GM19395 (cell line): ENCODE measurements around the gene SIMC1.
"Not testable (repeated sequence)": the region's sequence is repeated elsewhere in the genome, so short reads cannot be mapped to it uniquely, and the experiment has no call there.

Source experiments
- ATAC-seq: cut with Tn5 transposase; IDR thresholded peaks from one replicate; pipeline ENCODE4 v1.9.1; 2021; ENCODE audit warnings: mild to moderate bottlenecking, moderate library complexity; ENCODE audit not compliant: unreplicated experiment

The SIMC1 gene

DNA sequence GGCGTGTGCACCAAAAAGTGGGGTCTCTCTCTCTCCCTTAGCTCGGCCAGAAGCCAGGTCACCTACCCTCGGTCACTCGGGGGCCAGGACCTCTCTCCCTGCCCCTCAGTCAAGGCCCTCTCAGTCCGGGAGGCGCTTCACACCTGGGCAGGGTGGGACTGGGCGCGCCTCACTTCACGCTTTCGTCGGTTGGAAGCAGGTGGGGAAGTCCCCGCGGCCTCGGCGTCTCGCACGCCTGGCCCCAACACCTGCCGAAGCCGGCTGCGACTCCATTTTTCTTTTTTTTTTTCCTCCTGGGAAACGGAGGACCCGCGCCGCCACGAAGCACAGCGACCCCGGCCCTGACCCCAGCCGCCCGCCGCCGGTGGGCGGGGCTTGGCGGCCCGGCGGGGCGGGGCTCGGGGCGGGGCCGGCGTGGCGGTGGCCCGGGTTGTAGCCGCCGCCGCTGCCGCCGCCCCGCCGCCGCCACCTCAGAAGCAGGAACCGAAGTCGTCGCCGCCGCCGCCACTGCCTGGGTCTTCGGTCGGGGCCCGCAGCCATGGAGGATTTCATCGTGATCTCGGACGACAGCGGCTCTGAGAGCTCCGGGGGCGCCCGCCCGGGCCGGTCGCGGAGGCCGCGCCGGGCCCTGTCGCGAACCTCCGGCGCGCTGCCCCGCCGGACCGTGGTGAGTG, at the start of gene SIMC1:
TSS of gene SIMC1 (plus strand) at position 454 of the 674 bp plus-strand sequence. CDS start at position 539, 85 bp downstream.
- peak; percentile 67 for ATAC-seq

DNA sequence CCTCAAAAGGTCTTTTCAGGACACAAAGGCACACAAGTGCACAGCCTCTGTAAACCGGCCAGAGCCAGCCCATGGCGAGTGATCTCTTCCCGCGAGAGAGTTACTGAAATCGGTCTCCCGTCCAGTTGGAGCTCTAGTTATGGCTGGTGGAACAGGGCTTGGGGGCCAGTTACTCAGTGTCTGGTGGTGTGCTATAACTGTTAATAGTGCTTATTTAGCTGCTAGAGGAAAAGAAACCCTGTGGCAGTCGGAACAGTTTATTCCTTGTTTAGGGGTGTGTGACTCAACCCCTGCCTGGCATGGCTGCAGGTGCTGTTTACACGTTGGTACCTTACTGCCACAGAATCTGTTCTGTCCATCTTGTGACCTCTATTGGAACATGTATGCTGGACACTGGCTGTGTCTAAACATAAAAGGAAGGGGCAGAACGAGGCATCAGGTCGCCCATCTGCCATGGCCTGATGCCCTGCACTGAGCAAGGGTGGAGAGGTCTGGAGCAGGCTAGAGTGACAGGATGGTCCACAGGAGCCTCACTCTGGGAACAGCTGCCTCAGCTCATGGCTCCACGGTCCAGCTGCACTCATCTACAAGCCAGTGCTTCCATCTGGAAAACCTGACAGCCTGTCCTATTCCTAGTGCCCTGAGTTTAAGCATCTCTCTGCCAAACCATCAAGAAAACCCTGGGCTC, 49.6 kb upstream of the SIMC1 start:
- no peak for ATAC-seq

DNA sequence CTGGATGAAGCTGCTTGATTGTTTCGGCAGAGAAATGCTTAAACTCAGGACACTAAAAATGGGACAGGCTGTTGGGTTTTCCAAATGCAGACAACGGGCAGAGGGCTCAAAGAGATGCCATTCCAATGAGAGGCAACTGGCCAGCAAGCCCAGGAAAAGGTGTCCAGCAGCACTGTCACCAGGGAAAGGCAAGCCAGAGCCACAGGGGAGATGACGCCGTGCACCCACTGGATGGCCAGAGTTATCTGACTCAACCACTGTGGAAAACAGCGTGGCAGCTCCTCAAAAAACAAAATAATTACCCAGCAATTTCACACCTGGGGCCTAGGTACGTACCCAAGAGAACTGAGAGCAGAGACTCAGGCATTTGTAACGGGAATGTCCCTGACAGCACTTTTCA, 48.4 kb upstream of the SIMC1 start:
- no peak for ATAC-seq

DNA sequence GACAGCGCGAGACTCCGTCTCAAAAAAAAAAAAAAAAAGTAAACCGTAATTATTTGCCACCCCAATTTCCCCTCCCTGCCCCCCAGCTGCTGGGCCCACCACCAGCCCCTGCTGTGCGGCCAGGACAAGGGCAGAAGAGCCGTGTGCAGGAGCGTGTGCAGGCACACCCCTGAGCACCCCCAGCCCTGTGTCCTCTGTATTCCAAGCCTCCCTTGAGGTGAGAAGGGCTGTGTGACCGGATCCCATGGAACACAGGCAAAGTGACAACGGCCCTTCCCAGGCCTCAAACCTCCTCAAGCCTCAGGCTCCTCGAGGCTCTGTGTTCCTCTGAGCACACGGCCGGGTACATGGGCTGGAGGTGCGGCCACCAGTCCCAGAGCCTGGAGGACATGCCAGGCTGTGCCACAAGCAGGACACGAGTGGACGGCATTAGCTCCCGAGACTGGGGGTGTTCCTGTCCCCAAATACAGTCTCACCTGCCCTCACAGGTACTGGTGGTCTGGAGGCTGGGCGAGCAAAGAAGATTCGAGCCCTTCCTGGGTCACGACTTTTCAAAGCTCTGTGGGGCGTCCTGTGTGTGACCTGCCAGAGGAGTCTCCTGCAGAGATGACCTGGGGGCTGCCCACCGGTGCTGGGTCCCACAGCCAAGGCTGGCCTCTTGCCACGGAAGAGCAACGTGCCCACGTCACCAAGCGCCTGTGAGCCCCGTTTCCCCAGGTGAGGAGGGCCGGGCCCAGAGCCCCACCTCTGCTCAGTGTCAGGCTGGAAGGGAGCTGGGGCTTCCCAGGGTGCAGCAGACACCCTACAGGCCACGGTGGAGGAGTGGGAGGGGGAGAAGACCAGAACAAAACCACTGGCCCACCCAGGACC, 47.1 kb upstream of the SIMC1 start:
- no peak for ATAC-seq

DNA sequence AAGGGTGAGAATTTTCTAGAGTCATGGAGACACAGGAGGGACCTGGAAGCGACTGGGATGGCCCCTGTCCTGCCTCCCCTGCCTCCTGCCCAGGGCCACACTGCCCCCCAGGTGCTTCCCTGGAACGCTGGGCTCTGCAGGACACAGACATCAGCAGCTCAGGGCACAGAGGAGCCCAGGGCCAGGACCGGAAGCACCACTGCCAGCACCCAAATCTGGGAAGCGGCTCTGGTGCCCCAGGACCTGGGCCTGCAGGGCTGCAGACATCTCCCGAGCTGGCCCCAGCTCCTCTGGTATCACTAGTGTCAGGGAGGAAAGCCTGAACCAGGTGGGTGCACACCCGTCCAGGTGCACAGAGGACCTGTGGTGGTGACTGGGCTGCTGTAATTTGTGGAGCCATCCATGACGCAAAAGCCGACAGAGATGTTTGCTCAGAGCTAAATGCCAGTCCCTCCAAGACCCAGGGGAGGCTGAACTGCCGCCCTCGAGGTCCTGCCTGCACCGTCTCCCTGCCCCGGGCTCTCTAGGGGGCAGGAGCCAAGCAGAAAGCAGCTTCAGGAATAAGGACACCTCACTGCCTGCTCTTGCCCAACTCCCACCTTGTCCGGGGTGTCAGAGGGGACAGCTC, 46.0 kb upstream of the SIMC1 start:
- ATAC-seq = no peak

DNA sequence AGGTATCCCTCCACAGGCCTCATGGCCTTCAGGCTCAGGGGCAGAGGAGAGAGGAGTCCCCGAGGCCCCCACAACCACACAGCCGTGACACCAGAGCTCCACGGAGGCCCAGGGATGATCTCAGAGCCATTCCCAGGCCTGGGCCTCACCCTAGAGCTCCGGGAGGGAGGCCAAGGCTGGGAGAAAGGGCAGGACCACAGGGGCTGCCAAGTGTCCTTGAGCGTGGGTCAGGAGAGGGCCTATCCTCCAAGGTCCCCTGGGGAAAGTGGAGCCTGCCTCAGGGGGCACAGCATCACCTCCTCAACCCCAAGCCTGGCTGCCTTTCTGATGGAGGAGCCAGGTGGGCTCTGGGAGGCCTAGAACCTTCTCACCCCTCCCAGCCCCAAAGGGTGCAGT, 45.5 kb upstream of the SIMC1 start:
- not testable (repeated sequence) for ATAC-seq

DNA sequence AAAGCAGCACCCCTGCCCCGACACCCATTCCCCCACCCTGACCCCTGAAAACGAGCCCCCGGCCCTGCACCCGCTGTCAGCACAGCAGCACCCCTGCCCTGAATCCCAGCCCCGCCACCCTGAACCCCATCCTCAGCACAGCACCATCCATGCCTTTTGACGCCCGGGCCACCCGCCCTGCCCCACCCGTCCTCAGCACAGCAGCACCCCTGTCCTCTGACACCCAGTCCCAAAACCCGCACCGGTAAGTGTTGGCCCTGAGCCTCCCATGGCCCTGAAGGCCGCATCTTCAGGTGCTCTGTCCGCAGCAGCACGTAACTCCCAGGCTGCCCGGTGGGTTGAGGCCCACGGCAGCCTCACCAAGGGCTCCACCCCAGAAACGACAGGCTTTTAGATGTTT, 44.6 kb upstream of the SIMC1 start:
- ATAC-seq = not testable (repeated sequence)

DNA sequence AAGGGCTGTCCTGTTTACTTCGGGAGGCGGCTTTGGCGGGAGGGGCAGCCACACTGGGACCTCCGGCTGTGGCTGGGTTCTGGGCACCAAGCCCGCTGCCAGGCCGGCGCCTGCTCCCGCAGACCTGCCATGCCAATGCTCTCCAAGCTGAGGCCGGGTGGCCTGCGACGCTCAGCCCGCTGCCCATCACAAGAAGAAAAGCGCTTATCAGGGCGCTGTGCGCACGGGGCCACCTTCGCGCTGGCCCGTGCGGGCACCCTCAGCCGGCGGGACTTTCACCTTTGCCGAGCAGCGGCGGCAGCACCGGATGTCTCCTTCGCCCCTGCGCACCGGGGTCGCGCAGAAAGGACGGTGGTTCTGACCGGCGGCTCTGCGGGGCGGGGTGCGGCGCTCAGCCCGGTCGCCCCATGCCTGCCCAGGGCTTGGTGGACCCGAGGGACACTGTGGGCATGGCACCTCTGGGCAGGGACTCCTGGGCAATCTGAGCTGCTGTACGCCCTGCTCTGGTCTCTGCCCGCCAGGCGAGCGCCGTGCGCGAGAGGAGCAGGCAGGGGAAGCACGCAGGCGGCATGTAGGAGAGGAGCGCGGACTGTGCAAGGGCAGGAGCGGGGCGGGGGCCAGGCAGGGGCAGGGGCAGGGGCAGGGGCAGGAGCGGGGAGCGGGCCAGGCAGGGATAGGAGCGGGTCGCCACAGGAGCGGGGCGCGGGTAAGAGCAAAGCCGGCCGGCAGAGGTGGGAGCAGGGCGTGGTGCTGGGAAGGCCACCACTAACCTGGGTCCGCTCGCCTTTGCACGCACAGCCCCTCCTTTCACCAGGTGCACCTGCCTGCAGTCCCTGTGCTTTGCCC, 43.8 kb upstream of the SIMC1 start:
- ATAC-seq = not testable (repeated sequence)

DNA sequence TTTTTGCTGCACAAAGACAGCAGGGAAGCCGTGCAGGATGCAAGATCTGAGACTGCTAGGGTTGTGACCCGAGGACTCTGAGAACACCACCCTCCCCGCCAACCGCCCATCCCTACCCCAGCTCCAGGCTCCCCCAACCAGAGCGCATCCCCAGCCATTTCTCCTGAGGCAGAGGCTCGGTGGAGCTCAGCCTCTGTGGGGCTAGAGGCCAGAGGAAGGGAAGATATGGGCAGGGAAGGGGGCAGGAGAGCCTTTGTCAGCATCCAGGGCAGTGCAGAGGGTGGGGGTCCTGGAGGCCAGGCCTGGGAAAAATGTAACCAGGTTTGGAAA, 43.2 kb upstream of the SIMC1 start:
- ATAC-seq = not testable (repeated sequence)

DNA sequence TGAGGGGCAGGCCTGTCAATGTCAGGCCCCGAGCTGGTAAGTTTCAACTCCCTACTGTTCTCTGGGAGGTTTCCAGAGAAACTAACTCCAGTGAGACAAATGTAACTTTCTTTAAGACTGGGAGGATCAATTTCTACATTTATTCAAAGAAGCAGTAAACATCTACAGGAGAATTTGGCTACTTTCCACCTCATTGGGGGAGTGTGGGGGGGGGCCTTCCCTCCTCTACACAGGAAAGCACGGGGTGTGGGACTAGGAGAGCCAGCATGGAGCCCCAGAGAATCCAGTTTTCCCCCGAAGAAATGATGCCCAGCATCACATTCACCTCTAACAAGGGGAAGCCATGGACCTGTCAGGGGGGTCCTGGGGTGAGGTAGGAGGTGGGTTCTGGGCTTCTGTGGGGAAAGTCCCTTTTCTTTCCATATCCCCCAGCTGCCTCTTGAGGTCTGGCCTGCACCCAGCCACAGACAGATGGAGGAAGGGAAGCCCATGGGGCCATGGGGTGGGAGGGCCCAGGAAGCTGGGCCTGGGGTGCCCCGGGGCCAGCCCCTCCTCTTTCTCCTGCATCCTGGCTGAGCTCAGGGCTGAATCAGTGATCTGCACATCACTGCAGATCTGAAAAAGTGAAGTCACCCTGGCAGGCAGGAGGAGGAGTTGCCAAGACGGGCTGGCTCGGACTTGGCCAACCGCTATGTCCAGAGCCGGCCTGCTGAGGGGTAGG, 42.6 kb upstream of the SIMC1 start:
- ATAC-seq = not testable (repeated sequence)

DNA sequence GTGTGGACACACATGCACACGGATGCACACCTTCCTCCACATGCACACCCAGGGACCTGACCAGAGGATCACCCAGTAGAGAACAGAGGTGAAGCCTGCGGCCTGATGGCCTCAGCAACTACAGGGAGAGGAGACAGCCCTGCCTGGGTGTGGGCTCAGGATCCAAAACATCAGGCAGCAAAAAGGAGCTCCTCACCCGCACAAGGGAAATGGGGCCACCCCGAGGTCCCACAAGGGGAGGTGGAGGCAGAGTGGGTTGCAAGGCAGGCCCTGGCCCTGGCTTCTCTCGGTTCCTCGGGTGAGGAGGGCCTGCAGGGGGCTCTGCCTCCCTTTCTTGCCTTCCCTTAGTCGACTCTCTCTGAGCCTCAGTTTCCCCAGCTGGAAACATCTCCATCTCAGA, 41.4 kb upstream of the SIMC1 start:
- not testable (repeated sequence) for ATAC-seq

DNA sequence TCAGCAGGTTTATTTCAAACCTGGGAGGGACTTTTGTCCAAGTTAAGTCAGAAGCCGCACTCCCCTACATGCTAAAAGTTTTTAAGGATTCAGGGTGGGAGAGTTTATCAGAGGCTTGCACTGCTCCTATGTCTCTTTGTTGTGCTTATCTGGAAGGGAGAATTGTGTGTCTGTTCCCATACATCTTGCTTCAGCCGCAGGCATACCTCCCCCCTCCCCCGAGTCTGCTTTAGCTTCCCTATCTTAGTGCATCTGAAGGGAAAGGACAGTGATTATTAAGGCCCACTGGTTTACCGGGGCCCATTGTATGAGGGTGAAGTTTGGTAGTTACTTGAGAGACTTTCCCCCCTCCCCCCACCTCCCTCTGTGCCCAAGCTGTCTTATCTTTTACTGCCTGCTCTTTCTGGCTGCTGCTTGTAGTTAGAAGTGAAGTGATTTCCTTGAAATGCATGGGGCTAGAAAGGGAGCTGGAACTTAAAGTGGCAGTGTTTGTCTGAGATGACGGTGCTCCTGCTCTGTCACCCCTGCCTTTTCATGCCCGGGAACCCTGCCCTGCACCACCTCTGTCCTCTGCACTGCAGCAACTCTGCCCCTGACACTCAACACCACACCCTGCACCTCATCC, 40.9 kb upstream of the SIMC1 start:
- not testable (repeated sequence) for ATAC-seq

DNA sequence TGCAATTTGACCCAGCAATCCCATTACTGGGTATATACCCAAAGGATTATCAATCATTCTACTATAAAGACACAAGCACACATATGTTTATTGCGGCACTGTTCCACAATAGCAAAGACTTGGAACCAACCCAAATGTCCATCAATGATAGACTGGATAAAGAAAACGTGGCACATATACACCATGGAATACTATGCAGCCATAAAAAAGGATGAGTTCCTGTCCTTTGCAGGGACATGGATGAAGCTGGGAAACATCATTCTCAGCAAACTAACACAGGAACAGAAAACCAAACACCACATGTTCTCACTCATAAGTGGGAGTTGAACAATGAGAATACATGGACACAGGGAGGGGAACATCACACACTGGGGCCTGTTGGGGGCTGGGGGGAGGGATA, 39.9 kb upstream of the SIMC1 start:
- not testable (repeated sequence) for ATAC-seq

DNA sequence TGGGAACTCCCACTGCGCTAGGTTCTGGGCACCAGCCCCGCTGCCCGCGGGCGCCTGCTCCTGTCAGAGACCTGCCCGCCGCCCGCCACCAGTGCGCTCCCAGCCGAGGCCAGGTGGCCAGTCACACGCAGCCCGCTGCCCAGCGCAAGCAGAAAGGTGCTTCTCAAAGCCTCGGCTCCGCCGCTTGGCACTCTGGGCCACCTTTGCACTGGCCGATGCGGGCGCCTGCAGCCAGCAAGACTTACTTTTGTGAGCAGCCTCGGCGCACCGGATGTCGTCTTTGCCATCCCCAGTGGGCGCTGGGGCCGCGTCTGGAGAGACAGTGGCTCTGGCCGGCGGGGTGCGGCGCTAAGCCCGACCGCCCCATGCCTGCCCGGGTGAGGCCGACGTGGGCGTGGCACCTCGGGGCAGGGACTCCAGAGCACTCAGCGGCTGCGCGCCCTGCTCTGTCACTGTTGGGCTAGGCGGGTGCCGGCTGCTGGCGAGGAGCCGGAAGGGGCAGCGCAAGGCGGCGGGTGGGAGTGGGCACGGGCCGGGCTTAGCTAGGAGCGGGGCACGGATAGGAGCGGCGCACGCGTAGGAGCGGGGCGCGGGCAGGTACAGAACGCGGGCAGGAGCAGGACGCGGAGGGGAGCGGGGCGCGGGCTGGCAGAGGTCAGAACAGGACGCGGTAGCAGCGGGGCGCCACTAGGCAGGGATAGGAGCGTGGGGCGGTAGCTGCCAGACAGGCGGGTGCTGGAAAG, 39.1 kb upstream of the SIMC1 start:
- ATAC-seq = not testable (repeated sequence)

DNA sequence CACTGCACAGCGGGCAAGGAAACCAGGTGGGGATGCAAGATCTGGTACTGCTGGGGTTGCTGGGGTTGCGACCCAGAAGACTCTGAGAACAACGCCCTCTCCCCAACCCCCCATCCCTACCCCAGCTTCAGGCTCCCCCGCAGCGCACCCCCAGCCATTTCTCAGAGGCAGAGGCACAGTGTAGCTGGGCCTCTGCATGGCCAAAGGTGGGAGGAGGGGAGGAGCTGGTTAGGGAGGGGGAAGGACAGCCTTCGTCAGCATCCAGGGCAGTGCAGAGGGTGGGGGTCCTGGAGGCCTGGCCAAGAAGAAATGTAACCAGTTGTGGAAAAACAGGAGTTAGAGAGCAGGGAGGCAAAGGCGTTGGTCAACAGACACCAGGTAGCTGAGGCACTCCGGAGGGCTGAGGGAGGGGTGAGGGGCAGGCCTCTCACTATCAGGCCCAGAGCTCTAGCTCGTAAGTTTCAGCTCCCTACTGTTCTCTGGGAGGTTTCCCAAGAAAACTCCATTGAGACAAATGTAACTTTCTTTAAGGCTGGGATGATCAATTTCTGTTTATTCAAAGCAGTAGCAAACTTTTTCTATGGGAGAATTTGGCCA, 38.3 kb upstream of the SIMC1 start:
- not testable (repeated sequence) for ATAC-seq

DNA sequence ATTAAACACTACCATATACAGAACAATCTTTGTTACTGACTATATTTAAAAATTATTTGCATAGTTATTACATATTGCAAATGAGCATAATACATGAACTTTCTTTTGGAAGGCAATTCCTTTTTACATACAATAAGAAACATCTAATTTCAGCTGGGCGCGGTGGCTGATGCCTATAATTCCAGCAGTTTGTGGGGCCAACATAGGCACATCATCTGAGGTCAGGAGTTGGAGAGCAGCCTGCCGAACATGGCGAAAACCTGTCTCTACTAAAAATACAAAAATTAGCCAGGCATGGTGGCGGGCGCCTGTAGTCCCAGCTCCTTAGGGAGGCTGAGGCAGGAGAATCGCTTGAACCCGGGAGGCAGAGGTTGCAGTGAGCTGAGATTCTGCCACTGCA, 36.4 kb upstream of the SIMC1 start:
- no peak for ATAC-seq

DNA sequence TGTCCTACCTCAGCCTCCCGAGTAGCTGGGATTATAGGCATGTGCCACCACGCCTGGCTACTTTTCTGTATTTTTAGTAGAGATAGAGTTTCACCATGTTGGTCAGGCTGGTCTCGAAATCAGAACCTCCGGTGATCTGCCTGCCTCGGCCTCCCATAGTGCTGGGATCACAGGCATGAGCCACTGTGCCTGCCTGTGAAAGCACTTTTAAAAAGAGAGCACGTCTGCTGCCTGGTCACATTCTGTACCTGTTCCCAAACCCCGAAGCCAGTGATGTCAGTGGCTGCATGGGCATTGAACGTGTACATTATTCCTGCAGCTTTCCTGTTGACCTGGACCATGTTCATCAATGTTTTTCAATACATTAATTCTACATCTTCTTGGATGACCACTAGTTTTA, 35.1 kb upstream of the SIMC1 start:
- ATAC-seq = no peak

DNA sequence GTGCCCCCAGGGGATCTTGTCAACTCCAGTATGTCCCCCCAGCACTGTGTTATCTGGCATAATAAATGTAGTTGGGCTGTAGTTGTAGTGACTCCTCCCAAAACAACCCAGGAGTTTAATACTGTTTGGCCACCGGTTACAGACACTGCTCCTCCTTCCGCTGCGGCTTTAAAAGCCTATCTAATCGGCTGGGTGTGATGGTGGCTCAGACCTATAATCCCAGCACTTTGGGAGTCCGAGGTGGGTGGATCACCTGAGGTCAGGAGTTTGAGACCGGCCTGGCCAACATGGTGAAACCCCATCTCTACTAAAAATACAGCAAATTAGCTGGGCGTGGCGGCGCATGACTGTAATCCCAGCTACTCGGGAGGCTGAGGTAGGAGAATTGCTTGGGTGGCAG, 34.7 kb upstream of the SIMC1 start:
- ATAC-seq = not testable (repeated sequence)
